EL (cell line): ENCODE measurements around the gene LPXN.
A peak's percentile ranks its signal among the peaks of the same experiment; 100 is the strongest.
"Not testable (repeated sequence)": the region's sequence is repeated elsewhere in the genome, so short reads cannot be mapped to it uniquely, and the experiment has no call there.

Experiments used
- DNase-seq: peaks from one replicate; pipeline ENCODE4 v3.0.0-alpha.2; 2016

LPXN gene

GRCh38 chr11:58578635-58579191 lies 3.1 kb upstream of the LPXN start, which contains the start of gene ZFP91:
Gene ZFP91 (plus strand): TSS chr11:58579063. CDS start chr11:58579282, 219 bp downstream.
- DNase-seq = peak; percentile 99

- DNase-seq = peak; percentile 98
These were observed 2.5 kb upstream of the LPXN start for GRCh38 chr11:58578136-58578634.

DNA sequence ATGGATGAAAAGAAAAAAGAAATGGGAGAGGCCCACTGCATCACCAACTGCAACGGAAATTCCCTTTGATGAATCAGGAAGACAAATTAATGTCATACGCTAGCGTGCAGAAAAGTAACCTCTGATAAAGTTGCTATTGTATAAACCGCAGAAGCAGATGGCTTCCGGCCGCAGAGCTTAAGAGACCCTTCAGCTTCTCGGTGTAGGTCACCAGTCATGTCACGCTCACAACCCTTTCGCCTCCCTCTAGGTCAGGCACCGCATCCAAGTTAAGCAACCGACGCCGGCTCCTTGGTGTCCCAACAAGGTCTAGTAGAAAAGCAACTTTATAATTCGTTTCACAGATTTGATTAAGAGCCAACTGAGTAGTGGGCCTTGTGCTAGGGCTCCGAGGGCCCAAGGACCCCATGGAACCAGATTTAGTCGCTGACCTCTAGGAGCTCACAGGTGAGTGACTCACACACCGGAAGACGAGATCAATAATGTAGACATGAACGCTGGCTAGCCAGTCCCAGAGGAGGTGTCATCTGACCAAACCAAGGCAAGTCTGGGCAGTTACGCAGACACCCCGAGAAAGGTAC lies 2.0 kb upstream of the LPXN start:
- DNase-seq = peak; percentile 89

DNA sequence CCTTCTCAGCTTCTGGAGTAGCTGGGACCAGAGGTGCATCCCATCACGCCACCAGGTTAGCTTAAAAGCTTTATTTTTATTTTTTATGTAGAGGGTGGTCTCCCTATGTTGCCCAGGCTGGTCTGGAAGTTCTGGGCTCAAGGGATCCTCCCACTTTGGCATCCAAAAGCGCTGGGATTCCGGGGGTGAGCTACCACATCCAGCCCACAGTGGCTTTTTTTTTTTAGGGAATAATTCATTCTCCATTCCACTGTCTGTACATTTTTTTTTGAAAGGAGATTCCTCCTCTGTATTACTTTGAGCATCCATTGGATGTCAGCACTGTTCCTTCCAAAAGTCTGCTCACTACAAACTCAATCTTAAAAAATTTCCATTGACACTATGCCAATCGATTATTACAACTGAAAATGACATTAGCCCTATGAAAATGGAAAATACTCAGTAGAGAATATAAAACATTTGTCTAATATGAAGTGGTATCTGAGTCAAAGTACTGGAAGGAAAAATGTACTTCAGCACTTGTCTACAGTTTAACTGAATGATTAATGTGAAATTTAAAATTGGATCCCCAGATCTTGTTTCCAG lies 1.3 kb upstream of the LPXN start:
- DNase-seq = peak; percentile 51

- peak; percentile 59 for DNase-seq
These were observed 775 bp downstream of the LPXN start for GRCh38 chr11:58574881-58575280.

- peak; percentile 91 for DNase-seq
These were observed 2.1 kb downstream of the LPXN start for GRCh38 chr11:58573451-58574104.

DNA sequence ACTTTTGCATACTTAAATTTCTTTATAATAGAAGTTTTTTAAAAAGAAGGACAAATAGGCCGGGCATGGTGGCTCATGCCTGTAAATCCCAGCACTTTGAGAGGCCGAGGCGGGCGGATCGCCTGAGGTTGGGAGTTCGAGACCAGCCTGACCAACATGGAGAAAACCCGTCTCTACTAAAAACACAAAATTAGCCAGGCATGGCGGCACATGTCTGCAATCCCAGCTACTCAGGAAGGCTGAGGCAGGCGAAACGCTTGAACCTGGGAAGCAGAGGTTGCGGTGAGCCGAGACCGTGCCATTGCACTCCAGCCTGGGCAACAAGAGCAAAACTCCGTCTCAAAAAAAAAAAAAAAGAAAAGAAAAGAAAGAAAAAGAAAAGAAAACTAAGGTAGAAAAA lies 2.8 kb downstream of the LPXN start:
- DNase-seq = not testable (repeated sequence)

GRCh38 chr11:58567889-58568512 lies 7.7 kb downstream of the LPXN start:
- peak; percentile 62 for DNase-seq

DNA sequence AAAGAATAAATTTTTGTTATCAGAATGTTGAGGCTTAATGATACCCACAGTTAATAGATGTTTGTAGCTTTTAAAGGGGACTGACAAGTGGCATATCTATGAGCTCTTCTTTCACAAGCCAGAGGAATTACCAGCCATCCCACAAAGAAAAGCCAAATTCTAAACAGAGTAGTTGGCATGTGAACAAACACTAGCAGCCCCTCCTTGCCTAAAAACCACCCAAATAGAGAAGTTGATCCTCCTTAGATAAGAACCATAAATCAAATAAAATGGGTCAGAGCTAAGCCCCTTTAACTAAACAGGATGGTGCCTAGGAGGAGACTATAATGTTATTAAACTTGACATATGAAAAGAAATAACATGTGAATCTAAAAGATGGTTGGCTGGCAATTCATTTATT lies 11.4 kb downstream of the LPXN start:
- DNase-seq = no peak

GRCh38 chr11:58562375-58562800 lies 13.3 kb downstream of the LPXN start:
- no peak for DNase-seq

- no peak for DNase-seq
These were observed 14.1 kb downstream of the LPXN start for GRCh38 chr11:58561394-58562098.

GRCh38 chr11:58560842-58561241 lies 14.8 kb downstream of the LPXN start:
- no peak for DNase-seq

DNA sequence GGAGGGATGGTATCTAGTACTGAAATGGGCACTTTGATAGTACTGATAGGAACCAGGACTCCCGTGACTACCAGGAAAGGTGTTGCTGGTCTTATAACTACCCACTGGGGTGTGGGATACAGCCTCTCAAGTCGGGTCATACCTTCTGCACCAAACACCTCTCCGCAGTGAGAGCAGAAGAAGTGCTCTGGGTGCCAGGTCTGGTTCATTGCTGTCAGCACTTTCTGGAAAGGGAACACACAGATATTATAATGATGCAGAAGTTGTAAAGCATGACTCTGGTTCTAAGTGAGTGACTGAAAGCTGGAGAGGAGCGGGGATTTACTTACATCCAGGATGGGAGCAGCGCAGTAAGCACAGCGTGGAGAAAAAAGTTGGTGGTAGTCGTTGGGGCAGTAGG lies 26.0 kb downstream of the LPXN start:
- DNase-seq = no peak

GRCh38 chr11:58546841-58547240 lies 28.8 kb downstream of the LPXN start:
- no peak for DNase-seq

DNA sequence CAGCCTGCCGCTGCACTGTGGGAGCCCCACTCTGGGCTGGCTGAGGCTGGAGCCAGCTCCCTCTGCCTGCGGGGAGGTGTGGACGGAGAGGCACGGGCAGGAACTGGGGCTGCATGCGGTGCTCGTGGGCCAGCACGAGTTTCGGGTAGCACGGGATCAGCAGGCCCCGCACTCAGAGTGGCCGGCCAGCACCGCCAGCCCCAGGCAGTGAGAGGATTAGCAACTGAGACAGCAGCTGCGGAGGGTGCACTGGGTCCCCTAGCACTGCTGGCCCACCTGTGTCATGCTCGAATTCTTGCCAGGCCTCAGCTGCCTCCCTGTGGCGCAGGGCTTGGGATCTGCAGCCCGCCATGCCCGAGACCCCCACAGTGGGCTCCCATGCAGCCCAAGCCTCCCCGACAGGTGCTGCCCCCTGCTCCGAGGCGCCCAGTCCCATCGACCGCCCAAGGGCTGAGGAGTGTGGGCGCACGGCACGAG lies 43.8 kb downstream of the LPXN start:
- DNase-seq = no peak

- DNase-seq = no peak
These were observed 45.4 kb downstream of the LPXN start for GRCh38 chr11:58530236-58530635.

- DNase-seq = no peak
These were observed 48.2 kb downstream of the LPXN start for GRCh38 chr11:58527429-58527828.

- DNase-seq = no peak
These were observed 48.9 kb downstream of the LPXN start for GRCh38 chr11:58526721-58527120.

DNA sequence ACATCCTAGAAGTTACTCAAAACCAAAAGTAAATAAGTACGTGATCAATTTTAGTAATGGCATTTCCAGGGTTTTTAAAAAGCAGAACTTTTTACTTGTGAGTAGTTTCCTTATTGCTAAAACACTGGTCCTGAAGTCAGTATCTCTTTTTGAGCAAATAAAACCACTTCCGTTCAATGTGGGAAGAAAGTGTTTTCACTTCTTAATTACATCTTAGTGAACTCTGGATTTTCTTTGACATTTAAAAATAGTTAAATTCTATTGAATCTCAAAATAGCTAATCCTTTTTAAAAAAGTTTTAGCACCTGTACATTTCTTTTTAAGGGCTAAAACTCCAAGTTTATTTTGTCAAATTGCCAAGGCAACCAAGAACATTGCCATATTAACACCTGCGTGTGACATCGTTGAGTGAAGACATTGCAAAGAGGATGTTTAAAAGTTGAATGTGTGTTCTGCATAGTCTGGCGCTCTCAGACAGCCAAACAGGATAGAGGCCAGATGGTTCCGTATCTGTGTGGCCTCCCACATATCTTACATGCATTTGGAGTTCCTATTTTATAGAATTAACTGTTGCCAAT lies 50.5 kb downstream of the LPXN start:
- no peak for DNase-seq

- peak; percentile 81 for DNase-seq
These were observed 51.2 kb downstream of the LPXN start for GRCh38 chr11:58524232-58525036.

- peak; percentile 74 for DNase-seq
These were observed 61.8 kb downstream of the LPXN start for GRCh38 chr11:58513747-58514367.
